Activated CD8-positive, alpha-beta memory T cell treated with anti-CD3 and anti-CD28 coated beads, Interleukin-2, amount 50 U/mL, for 1 hour (primary cell): ENCODE results near the gene PDXP.
"Not testable (repeated sequence)": the region's sequence is repeated elsewhere in the genome, so short reads cannot be mapped to it uniquely, and the experiment has no call there.

Source experiments
- DNase-seq: peaks from one replicate; pipeline ENCODE4 v3.0.0-alpha.2; 2020; ENCODE audit errors: extremely low read depth

Gene PDXP

DNA sequence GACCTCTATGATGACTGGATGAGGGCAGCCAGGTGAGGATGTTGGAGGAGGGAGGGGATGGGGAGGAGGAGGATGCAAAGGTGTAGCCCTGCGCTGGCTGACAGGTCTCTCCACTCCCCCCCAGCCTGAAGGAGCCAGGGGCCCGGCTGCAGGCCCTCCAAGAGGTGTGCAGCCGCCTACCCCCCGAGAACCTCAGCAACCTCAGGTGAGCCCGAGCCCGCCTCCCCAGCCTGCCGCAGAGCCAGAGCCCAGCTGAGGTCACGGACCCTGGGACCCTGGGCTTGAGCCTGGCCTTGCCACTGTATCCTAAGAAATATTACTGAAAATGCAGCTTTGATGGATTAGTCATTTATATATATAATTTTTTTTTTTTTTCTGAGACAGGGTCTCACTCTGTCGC, 11.2 kb upstream of the PDXP start:
- DNase-seq, result no peak

DNA sequence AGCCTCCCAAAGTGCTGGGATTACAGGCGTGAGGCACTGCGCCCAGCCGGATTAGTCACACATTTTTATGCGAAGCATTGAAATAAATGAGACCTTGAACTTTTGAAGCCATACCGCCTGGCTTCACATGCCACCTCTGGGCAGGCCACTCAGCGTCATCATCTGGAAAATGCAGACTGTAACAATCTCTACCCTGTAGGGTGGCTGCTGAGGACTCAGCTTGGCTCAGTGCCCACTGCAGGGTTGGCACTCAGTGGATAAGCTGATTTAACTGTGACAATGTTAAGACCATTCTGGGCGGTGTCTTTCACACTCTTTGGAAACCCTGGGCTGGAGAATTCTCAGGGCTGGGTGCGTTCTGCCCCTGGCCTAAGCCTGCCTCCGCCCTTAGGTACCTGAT, 10.6 kb upstream of the PDXP start:
- no peak for DNase-seq

DNA sequence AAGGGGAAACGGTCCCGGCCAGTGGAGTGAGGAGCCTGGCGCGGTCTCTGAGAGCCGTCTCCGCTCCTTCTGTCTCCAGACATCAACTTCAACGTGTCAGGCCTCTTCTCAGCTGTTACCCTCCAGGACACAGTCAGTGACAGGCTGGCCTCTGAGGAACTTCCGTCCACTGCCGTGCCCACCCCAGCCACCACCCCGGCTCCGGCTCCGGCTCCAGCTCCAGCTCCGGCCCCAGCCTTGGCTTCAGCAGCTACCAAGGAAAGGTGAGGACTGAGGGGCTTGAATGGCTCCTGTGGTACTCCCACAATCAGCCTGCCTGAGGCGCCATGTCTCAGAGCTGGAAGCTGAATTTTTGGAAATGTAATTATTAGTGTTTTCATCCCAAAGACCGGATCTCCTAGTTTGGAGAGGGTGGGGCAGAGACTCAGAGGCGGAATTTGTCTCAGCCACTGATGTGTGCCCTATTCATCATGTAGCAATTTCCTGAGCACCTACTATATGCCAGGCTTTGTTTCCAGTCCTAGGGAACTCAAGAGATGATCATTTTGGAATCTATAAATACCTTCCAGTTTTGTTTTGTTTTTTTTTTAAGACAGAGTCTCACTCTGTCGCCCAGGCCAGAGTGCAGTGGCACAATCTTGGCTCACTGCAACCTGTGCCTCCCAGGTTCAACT, 7.9 kb upstream of the PDXP start:
- no peak for DNase-seq

DNA sequence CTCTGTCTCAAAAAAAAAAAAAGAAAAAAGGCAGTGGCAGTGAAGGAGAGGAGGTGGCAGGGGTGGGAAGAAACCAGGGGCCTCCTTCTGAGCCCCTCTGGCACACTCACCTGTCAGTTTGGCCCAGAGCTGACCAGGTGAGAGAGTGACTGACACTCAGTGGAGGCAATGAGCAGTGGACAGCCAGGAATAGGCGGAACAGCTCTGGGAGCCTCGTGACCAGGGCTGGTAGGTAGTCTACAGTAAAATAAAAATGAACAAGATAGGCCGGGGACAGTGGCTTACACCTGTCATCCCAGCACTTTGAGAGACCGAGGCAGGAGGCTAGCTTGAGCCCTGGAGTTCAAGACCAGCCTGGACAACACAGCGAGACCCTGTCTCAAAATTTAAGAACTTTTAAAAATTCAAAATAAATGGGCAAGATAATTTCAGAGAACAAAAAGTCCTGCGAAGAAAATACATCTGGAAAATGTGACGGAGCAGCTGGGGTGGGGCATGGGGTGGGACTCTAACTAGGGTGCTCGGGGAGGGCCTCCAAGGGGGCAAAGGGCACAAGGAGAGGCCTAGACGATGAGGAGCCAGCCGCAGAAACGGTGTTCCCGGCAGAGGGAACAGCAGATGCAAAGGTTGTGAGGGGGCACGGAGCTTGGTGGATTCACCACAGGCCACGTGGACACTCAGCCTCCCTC, 3.8 kb upstream of the PDXP start:
- no peak for DNase-seq

DNA sequence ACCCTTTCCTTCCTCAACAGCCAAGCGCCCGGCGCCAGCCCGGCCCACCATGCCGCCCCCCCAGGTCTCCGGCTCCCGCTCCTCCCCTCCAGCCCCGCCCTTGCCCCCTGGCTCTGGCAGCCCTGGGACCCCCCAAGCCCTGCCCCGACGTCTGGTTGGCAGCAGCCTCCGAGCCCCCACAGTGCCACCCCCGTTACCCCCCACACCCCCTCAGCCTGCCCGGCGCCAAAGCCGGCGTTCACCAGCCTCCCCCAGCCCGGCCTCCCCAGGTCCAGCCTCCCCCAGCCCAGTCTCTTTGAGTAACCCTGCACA, 3.3 kb upstream of the PDXP start:
- DNase-seq, result no peak

DNA sequence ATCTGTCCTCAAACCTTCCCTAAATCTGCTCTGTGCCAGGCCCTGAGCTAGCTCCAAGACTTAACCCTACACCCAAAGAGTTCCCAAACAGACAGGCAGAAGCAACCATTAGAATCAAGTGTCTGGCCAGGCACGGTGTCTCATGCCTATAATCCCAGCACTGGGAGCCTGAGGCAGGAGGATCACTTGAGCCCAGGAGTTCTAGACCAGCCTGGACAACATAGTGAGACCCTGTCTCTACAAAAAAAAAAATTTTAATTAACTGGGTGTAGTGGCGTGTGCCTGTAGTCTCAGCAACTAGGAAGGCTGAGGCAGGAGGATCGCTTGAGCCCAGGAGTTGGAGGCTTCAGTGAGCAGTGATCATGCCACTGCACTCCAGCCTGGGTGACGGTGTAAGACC, 1.9 kb upstream of the PDXP start:
- DNase-seq, result not testable (repeated sequence)

DNA sequence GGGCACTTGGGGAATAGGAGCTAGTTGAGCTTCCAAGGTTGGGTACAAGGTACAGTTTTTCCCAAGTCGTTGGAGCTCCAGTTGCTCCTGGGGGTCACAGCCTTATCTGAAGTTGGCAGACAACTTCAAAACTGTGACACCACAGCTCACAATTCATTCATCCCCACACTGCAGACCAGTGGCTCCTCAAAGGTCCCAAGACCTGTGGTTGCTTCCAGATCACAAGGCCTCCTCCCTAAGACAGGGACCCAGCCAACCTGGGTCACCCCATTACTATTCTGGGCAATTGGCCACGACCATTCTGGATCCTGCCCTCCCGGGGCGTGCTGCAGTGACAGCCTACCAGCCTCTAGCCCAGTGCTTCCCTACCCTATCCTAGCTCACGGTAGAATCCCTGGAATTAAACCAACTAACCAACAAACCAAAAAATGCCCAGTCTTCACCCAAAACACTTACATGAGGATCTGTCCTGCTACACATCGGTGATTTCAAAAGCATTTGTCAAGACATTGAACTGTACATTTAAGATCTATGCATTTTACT, 862 bp upstream of the PDXP start:
- DNase-seq, result no peak

DNA sequence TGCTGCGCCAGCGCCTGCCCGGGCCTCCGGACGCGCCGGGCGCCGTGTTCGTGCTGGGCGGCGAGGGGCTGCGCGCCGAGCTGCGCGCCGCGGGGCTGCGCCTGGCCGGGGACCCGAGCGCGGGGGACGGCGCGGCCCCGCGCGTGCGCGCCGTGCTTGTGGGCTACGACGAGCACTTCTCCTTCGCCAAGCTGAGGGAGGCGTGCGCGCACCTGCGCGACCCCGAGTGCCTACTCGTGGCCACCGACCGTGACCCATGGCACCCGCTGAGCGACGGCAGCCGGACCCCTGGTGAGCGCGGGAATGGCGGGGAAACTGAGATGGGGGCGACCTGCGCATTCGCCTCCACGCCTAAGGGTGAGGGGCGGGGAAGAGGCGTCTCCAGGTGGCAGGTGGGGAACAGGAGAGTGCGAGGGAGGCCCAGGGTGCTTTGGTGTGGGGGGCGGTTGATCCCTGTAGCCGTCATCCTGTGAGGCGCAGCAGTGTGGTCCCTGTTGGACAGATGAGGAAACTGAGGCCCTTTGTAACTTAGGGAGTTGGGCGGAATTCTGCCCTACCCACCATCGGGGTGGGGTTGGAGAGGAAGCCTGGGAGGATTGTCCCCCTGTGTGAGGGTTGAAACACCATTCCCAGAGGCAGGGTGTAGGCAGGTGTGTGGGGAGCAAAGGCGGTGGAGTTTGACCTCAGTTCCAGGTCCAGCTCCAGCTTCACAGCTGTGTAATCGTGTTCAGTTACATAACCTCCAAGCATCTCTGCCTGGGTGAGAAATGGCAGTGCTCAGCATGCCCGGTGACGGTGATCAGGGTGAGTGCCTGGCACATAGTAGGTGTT, 758 bp downstream of the PDXP start:
- no peak for DNase-seq

DNA sequence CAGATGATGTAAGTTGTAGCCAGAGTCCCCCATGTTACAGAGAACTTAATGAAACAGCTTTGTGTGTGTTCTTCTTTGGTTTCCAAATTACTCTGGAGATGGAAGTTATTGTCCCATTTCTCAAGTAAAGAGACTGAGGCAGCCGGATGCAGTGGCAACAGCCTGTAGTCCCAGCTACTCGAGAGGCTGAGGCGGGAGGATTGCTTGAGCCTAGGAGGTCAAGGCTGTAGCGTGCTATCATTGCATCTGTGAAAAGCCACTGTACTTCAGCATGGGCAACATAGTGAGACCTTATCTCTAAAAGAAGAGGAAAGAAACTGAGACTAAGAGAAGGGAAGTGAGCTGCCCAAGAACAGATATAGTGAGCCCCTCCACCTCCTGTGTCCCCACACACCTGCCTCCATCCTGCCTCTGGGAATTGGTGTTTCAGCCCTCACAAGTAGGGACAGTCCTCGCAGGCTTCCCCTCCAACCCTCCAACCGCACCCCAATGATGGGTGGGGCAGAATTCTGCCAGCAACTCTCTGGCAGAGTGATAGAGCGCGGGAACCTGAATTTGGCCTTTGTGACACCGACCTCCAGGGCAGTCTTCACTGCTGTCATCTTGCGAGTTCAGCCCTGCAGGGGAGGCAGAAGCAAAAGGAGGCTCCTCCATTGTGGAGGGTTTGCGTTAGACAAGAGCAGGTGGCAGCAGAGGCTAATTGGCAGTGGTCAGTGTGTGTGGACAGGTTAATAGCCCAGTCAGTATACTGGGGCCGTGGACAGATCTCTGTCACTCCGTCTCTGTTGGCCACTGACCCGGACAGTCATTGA, 1.6 kb downstream of the PDXP start:
- no peak for DNase-seq

DNA sequence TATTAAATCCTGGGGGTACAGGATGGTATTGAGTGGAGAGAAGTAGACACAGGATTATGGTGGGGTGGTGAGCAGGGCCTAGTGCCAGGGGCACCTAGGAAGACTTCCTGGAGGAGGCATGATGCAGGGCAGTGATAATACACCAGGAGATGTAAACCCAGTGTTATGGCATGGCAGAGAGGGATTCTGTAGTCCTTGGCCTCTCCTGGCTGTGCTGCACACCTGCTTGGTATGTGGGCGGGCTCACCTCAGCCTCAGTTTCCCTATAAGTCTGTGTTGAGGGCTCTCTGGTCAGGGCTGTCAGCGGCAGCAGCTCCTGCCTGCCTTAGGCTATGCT, 2.2 kb downstream of the PDXP start:
- DNase-seq, result no peak

DNA sequence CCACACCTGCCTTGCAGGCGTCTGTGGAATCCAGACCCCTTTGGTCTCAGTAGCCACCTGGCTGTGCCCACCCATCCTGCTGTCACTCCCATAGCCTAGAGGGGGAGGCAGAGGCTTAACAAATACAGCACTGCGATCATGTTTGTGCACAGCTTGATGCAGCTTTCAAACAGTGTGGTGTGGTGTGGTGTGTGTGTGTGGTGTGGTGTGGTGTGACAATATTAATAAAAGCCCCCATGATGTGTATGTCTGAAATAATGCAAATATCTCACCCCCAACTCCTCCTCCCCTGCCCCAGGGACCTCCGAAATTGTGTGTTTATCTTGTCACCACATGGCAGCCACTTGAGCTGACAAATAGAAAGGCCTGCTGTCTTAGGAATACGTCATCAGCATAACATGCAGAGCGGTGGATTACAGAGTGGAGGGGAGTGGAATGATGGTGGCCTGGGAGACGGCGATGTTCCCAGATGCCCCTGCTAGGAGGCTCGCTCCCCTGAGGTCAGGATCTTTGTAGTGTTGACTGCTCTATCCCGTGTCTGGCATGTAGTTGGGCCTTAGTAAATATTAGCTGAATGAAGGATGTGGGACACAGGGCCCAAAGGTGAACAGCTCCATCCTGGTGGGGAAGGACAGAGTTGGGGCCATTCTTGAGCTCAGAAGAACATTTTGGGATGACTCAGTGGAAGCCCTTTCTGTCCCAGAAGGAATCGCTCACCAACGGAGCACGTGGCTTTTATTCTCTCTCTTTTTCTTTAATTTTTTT, 2.8 kb downstream of the PDXP start:
- DNase-seq, result no peak

DNA sequence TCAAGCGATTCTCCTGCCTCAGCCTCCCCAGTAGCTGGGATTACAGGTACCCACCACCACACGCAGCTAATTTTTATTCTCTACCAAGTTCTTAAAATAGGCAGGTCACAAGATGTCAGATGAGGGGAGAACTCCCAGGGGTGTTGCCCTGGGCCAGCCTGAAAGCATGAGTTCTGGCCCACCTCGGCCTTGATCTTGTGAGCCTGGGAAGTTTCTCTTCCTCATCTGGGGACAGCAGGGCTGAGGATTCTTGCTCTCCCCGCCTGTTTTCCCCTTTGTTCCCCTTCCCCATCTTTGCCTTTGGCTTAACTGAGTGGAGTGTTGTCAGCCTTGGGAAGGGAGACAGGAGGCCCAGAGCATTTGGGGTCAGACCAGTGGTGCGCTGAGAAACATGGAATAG, 3.5 kb downstream of the PDXP start:
- no peak for DNase-seq

DNA sequence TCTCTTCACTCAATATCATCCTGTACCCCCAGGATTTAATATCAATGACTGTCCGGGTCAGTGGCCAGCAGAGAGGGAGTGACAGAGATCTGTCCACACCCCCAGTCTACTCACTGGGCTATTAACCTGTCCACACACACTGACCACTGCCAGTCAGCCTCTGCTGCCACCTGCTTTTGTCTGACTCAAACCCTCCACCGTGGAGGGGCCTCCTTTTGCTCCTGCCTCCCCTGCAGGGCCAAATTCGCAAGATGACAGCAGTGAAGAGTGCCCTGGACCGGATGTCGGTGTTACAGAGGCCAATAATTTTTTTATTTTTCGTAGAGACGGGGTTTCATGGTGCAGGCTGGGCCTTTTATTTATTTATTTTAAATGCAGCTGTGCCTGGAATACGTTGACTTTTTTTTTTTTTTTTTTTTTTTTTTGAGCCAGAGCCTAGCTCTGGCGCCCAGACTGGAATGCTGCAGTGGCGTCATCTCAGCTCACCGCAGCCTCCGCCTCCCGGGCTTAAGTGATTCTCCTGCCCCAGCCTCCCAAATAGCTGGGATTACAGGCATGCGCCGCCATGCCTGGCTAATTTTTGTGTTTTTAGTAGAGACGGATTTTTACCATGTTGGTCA, 5.1 kb downstream of the PDXP start:
- no peak for DNase-seq

DNA sequence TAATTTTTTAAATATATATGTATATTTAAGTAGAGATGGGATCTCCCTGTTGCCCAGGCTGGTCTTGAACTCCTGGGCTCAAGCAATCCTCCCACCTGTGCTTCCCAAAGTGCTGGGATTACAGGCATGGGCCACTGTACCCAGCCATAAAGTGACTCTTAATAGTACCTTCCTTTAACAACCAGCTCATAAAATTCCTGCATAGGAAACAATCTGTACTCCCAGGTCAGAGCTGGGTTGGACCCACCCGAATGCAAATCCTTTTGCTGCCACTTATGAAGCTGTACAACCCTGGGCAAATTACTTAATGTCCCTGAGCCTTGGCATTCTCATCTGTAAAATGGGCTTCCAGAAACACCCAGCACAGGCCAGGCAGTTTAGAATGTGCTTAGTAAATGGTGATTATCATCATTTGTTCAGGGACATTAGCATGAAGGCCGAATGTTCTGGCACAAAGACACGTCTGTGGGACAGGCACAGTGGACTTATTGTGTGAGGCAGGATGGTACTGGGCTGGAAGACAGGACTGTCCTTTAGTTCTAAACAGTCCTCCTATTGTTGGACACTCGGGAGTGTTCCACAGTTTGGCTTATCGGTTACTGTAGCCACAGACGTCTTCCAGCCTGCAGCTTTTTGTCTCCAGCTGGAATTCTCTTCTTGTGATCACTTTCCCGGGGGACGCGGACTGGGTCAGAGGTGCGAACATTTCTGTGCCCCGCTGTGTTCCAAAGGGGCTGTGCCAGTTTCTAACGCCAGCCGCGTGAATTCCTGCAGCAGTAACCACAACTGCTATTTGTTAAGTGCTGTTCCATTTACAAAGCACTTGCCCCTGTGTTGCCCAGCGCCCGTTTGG, 6.0 kb downstream of the PDXP start:
- DNase-seq, result no peak

DNA sequence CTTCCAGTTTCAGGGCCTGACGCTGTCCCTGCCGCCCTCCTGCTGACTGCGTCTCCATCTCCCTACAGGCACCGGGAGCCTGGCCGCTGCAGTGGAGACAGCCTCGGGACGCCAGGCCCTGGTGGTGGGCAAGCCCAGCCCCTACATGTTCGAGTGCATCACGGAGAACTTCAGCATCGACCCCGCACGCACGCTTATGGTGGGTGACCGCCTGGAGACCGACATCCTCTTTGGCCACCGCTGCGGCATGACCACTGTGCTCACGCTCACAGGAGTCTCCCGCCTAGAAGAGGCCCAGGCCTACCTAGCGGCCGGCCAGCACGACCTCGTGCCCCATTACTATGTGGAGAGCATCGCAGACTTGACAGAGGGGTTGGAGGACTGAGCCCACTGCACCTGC, 7.0 kb downstream of the PDXP start:
- DNase-seq, result no peak

DNA sequence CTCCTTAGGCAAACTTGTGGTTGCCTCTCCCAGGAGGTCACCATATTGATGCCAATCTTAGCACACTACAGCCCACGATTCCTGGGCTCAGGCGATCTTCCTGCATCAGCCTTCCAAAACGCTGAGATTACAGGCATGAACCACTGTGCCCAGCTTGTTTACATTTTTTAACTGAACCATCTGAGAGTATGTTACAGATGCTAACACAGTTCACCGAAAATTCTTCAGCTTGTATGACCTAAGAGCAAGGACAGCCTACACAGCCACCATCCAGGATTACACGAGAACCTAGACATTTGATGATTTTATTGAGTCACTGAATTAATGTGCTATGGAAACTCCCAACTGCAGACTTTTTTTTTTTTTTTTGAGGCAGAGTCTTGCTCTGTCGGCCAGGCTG, 11.1 kb downstream of the PDXP start:
- DNase-seq, result no peak

DNA sequence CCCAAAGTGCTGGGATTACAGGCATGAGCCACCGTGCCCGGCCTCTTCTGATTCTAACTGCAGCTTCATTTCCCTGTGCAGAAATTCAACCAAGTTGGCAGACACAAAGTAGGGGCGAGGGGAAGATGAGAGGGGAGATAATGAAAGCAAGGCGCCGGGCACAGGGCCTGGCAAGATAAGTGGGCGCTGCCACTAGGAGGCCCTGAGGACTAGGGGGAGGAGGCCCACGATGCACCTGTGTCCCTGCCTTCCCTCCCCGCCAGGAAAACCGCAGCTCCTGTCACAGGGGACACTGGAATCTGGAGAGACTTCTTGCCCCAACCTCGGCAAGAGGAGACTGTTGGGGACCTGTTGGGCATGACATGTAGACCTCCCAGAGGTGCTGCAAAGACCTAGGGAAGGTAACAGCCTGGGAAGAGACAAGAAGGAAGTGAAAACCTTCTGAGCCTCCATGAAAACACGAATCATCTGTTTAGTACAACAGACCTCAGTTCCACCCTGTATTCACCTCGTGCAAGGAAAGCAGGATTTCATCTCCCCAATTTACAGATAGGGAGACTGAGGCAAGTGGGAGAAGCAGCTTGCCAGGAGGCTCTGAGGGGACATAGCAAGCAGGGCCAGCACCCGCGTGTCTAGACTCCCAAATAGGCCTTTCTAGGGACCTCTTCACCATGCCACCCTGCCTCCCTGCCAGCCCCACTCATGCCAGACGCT, 13.8 kb downstream of the PDXP start:
- DNase-seq, result no peak

DNA sequence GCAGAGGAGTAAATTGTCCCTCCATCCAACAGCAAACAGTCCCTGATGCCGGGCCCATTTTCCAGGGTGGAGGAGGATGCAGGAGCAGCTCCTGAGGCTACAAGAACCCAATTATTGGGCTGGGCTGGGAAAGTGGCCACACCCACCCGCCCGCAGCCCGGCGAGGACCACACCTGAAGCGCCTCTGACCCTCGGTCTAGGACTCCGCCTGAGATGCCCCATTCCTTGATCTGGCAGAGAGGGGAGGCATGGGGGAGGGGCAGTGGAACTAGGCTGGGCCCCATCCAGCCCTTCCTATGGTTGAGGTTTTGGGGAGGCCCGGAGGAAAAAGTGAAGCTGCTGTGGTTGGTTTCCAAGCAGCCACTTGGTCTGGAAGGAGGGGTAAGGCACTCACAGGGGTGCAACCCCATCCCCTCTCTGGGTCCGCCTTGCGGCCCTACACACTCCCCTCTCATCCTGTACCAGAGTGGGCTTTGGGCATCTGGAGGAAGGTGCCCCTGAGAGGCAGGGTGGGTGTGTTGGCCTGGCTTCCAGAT, 14.5 kb downstream of the PDXP start:
- DNase-seq, result no peak

DNA sequence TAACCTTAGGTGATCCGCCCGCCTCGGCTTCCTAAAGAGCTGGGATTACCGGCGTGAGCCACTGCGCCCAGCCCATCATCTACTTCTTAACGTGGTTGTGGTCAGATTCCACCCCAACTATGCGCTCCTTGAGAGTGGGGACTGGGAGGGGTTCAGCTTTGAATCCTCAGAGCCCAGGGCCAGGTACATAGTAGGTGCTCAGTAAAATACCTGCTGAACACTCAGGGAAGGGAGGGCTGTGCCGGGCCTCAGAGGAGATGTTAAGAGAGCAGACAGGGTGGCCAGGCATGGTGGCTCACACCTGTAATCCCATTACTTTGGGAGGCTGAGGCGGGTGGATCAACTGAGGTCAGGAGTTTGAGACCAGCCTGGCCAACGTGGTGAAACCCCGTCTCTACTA, 15.7 kb downstream of the PDXP start:
- no peak for DNase-seq
